Tibial nerve (tissue), 4 donors: ENCODE data around the gene ARHGAP29. TPM values are rescaled to one million over a fixed set of nuclear protein-coding genes. Genes with fewer than 3 reads are reported as not detected.

Experiments
- DNase-seq, 2 donors: peaks; one replicate each; pipeline ENCODE4 v3.0.0-alpha.2; 2019; ENCODE audit warnings: low spot score in 2 of 2
- H3K27ac ChIP-seq, 4 donors: fragments of 200-600 bp; sonication (generic) in 3 of 4; one replicate each; pipeline ENCODE4 v1.5.1; 2017 to 2019; ENCODE audit warnings: mild to moderate bottlenecking in 1 of 4
- H3K27me3 ChIP-seq, 2 donors: fragments of 200-600 bp; sonication (generic) in 1 of 2; one replicate each; pipeline versions ENCODE4 v1.5.1 to v1.6.0; 2017 to 2019
- H3K36me3 ChIP-seq, 3 donors: fragments of 200-600 bp; sonication (generic); one replicate each; pipeline ENCODE4 v1.5.1; 2018 to 2019
- H3K4me1 ChIP-seq, 4 donors: fragments of 200-600 bp; sonication (generic) in 3 of 4; one replicate each; pipeline ENCODE4 v1.5.1; 2017 to 2019
- H3K4me3 ChIP-seq, 4 donors: fragments of 200-600 bp; sonication (generic) in 3 of 4; one replicate each; pipeline ENCODE4 v1.5.1; 2017 to 2019; ENCODE audit warnings: mild to moderate bottlenecking in 1 of 4, moderate library complexity in 1 of 4
- H3K9me3 ChIP-seq, 4 donors: fragments of 200-600 bp; sonication (generic) in 3 of 4; one replicate each; pipeline ENCODE4 v1.5.1; 2017 to 2019
- EP300 ChIP-seq, 2 donors: sonication (generic); formaldehyde crosslinking; IDR thresholded peaks; one replicate each; pipeline ENCODE4 v1.6.1; 2017; ENCODE audit warnings: antibody characterized with exemption in 2 of 2, mild to moderate bottlenecking in 1 of 2
- POLR2A ChIP-seq, 2 donors: fragments of 450-650 bp; IDR thresholded peaks; one replicate each; pipeline ENCODE4 v1.6.1; 2017; ENCODE audit warnings: antibody characterized with exemption in 2 of 2, mild to moderate bottlenecking in 2 of 2, moderate library complexity in 2 of 2
- WGBS, 2 donors: methylation state at CpG; one replicate each; pipeline ENCODE4 v1.1.5; 2018; 5-methylcytosine and 5-hydroxymethylcytosine counted together
- total RNA-seq, 4 donors: library from RNA; depleted of rRNA; stranded (reverse); fragments of >200 nt; gene quantifications; one replicate each; pipeline ENCODE4 v1.1.0, GENCODE V29; 2016
- TF ChIP-seq, protein P1 (sequence below), 5 experiments: fragments of 200-600 bp in 3 of 5; fragments of 450-650 bp in 2 of 5; sonication (generic) in 3 of 5; IDR thresholded peaks; one replicate each; pipeline ENCODE4 v1.5.1; 2016 to 2019; ENCODE audit warnings: antibody characterized with exemption in 5 of 5, mild to moderate bottlenecking in 3 of 5, moderate library complexity in 2 of 5

Gene ARHGAP29
- total RNA-seq, 4 donors from 2014 or later, result 45.9 to 80.4 (median 50.1) TPM

DNA sequence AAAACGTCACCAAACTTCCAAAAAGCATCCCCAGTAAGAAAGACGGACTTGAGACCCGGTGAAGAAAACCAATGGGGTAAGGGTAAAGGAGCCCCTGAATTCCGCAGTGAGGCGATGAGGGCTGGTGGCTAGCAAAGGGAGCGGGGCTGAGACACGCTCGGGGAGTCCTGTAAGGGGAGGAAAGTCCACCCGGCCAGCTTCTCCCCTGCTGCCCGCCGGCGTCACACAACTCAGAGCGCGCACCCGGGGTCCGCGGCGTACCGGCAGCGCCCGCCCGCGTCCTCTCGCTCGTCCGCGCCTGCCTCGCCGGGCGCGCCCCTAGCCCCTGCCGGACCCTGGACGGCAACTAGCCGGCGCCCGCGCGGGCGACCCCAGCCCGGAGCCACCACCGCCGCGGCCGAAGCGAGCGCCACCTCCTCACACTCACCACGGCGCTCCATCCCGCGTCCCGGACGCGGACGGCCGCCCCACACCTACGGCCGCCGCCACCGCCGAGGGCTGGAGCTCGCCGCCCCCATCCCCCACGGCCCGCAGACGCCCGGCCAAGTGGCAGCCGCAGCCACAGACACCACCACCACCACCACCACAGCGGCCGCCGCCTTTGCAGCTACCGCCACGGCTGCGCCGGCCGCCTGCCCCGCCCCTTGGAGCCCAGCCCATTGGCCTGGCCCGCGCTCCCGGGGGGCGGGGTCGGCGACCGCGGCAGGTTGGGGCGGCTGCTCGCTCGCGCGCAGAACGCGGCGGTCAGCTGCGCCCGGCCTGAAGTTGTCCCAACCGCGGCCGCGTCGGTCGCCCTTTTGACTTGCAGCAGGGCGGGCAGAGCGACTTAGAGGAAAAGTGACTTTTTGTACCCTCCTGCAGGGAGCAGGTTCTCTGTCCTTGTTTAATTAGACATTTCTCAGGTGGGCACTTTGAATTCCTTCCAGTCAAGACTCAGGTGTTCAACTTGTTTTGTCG lies 10.0 kb upstream of the ARHGAP29 start:
- DNase-seq, result peak; percentile 49 to 53
- TF ChIP-seq, protein P1, sequence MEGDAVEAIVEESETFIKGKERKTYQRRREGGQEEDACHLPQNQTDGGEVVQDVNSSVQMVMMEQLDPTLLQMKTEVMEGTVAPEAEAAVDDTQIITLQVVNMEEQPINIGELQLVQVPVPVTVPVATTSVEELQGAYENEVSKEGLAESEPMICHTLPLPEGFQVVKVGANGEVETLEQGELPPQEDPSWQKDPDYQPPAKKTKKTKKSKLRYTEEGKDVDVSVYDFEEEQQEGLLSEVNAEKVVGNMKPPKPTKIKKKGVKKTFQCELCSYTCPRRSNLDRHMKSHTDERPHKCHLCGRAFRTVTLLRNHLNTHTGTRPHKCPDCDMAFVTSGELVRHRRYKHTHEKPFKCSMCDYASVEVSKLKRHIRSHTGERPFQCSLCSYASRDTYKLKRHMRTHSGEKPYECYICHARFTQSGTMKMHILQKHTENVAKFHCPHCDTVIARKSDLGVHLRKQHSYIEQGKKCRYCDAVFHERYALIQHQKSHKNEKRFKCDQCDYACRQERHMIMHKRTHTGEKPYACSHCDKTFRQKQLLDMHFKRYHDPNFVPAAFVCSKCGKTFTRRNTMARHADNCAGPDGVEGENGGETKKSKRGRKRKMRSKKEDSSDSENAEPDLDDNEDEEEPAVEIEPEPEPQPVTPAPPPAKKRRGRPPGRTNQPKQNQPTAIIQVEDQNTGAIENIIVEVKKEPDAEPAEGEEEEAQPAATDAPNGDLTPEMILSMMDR (IDR thresholded peaks at IDR 0.05), result no peak
- TF ChIP-seq POLR2A (IDR thresholded peaks at IDR 0.05) (peak; percentile 32 to 65), EP300 (IDR thresholded peaks at IDR 0.05) (peak in 1 of 2 donors; percentile 34)
- 0 to 1% methylated on average over 24 to 45 of the region's 103 CpGs for WGBS, 2 donors
- H3K27ac ChIP-seq, result peak overlapping the region; percentile 64 to 86 (median 76)
- H3K27me3 ChIP-seq, result no peaks in the 10 kb centered on the region
- peaks cover 0 to 13% (median 2%) of the 10 kb centered on the region in 4 donors for H3K4me1 ChIP-seq
- peaks cover 0 to 14% (median 4%) of the 10 kb centered on the region in 4 donors for H3K9me3 ChIP-seq
- peak overlapping the region; percentile 50 to 61 (median 56) for H3K4me3 ChIP-seq
- no peaks in the 10 kb centered on the region for H3K36me3 ChIP-seq

DNA sequence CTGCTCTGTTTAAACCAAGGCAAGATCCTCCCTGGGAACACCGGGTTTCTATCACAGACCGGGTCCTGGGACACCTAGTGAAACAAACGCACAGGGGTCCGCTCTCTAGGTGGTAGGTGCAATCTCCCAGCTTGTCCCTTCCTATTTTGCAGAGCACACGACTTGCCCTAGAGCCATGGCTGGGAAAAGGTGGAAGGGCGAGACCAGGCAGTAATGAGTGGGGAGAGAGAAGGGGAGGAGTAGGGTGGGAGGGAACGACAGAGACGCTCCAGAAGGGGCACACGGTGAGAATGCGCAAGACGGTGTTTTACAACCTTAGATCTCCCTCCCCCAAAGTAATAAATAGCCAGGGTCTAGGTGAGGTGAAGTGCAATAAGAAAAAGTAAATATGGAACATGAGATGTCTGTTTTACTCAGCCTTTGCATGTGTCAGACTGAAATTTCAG lies 9.3 kb upstream of the ARHGAP29 start:
- peaks cover 0 to 13% (median 2%) of the 10 kb centered on the region in 4 donors for H3K4me1 ChIP-seq
- H3K36me3 ChIP-seq, result no peaks in the 10 kb centered on the region
- H3K27me3 ChIP-seq, result no peaks in the 10 kb centered on the region
- peak overlapping the region; percentile 50 to 61 (median 56) for H3K4me3 ChIP-seq
- H3K9me3 ChIP-seq, result peaks cover 0 to 14% (median 4%) of the 10 kb centered on the region in 4 donors
- WGBS, 2 donors, result 13 to 15% methylated on average over 11 of the region's 11 CpGs
- H3K27ac ChIP-seq, result peak overlapping the region; percentile 64 to 86 (median 76)
- no peak for DNase-seq
- TF ChIP-seq, protein P1 (IDR thresholded peaks at IDR 0.05), result no peak
- TF ChIP-seq POLR2A (IDR thresholded peaks at IDR 0.05) (no peak), EP300 (IDR thresholded peaks at IDR 0.05) (no peak)

DNA sequence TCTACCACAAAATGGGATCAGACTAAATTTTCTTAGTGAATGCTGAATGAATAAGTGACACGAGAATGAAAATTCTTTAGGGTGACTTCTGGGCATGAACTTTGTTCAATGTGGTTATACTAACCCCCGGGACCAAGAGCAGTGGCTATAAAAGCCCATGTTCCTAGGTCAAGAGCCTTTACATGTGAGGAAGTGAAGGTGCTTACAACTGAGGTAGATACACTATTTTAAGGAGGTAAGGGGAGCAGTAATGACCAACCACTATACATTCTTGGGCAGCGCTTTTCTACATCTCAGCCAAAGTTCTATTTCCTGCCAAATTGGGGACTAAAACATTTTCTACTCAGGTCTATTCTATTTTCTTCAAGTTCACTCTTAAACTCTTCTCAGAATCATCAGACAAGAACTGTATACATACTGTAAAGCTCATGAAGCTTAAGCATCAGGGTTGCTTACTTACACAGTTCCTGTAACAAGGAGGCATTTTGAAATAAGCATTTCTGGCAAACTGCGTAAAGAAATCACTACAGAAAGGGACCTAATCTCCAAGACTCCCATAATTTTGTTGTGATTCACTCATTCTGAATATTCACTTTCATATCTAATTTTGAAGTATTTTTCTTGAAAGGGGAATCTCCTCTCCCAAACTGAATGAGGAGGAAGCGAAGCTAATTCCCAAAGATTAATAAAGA lies 8.5 kb upstream of the ARHGAP29 start:
- no peak for DNase-seq
- TF ChIP-seq POLR2A (IDR thresholded peaks at IDR 0.05) (no peak), EP300 (IDR thresholded peaks at IDR 0.05) (no peak)
- TF ChIP-seq, protein P1 (IDR thresholded peaks at IDR 0.05), result no peak
- Histone ChIP-seq H3K4me3 (peak overlapping the region in 2 of 4 donors; percentile 53 to 60), H3K9me3 (peaks cover 0 to 14% (median 4%) of the 10 kb centered on the region in 4 donors), H3K4me1 (peaks cover 0 to 13% (median 2%) of the 10 kb centered on the region in 4 donors), H3K27ac (peak overlapping the region in 2 of 4 donors; percentile 77 to 86), H3K27me3 (no peaks in the 10 kb centered on the region), H3K36me3 (no peaks in the 10 kb centered on the region)
- WGBS, 2 donors, result 78 to 84% methylated on average over 5 of the region's 5 CpGs

DNA sequence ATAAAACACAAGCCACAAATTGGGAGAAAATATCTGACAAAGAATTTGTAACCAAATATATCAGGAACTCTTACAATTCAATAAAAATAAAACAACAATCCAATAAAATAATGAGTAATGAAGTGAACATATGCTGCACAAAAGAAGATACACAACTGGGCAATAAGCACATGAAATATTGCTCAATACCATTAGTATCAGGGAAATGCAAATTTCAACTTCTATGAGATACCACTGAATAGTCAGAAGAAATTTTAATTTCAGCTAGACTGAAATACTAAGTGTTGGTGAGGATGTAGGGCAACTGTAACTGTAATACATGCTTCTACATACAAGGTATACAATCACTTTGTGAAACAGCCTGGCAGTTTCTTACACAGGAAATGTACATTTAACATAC lies 7.4 kb upstream of the ARHGAP29 start:
- no peak overlapping the region for H3K27ac ChIP-seq
- no peaks in the 10 kb centered on the region for H3K36me3 ChIP-seq
- H3K4me3 ChIP-seq, result no peak overlapping the region
- DNase-seq, result no peak
- peaks cover 0 to 14% (median 4%) of the 10 kb centered on the region in 4 donors for H3K9me3 ChIP-seq
- TF ChIP-seq POLR2A (IDR thresholded peaks at IDR 0.05) (no peak), EP300 (IDR thresholded peaks at IDR 0.05) (no peak)
- TF ChIP-seq, protein P1 (IDR thresholded peaks at IDR 0.05), result no peak
- no peaks in the 10 kb centered on the region for H3K27me3 ChIP-seq
- peaks cover 0 to 13% (median 2%) of the 10 kb centered on the region in 4 donors for H3K4me1 ChIP-seq
